Neutrophil (primary cell): Measurements from ENCODE around the gene RAB40C.

Experiments used
- H3K27ac ChIP-seq: fragments of 200-600 bp; sonication (generic); 2 replicates; pipeline ENCODE4 v1.5.1; 2016; ENCODE audit warnings: mild to moderate bottlenecking, moderate library complexity
- H3K27me3 ChIP-seq: fragments of 200-600 bp; sonication (generic); 2 replicates; pipeline ENCODE4 v1.6.0; 2016; ENCODE audit warnings: mild to moderate bottlenecking
- H3K36me3 ChIP-seq: fragments of 200-600 bp; sonication (generic); 2 replicates; pipeline ENCODE4 v1.5.1; 2017
- H3K4me1 ChIP-seq, 2 experiments: fragments of 200-600 bp in 1 of 2; sonication (generic) in 1 of 2; 1 replicate in 1 of 2; 2 replicates in 1 of 2; pipeline versions ENCODE4 v1.5.1 to v1.6.1; 2013 to 2016; ENCODE audit warnings: low read depth in 1 of 2, low read length in 1 of 2, mild to moderate bottlenecking in 1 of 2, moderate library complexity in 1 of 2; ENCODE audit not compliant: control insufficient read depth in 1 of 2, insufficient read depth in 1 of 2
- H3K4me3 ChIP-seq, 2 experiments: fragments of 200-600 bp in 1 of 2; sonication (generic) in 1 of 2; 1 replicate in 1 of 2; 2 replicates in 1 of 2; pipeline ENCODE4 v1.5.1; 2013 to 2016; ENCODE audit warnings: low read depth in 1 of 2, low read length in 1 of 2, mild to moderate bottlenecking in 1 of 2, moderate library complexity in 1 of 2
- H3K9me3 ChIP-seq: fragments of 200-600 bp; sonication (generic); 2 replicates; pipeline ENCODE4 v1.5.1; 2016
- TF ChIP-seq, protein P1 (sequence below): fragments of 200-600 bp; sonication (generic); IDR thresholded peaks from 2 replicates; pipeline ENCODE4 v1.5.1; 2016; ENCODE audit warnings: antibody characterized with exemption

RAB40C gene

DNA sequence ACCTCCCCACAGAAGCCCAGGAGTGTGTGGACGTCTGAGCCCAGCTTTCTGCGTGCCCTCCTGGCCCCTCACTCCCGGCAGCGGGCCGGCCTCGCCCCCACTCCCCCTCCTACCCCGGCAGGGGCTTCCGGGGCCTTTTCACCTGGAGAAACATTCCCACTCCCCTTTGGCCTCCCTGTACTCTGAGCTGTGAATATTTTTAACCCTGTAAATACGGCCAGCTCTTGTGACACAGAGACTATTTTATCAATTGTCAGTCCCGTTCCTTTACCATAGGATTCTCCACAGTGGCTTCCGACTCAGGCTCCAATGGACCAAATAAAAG, 35.6 kb upstream of the RAB40C start:
- H3K9me3 ChIP-seq, result no peaks in the 10 kb centered on the region
- peaks cover 43% of the 10 kb centered on the region for H3K36me3 ChIP-seq
- no peaks in the 10 kb centered on the region for H3K4me1 ChIP-seq
- H3K27me3 ChIP-seq, result peaks cover 23% of the 10 kb centered on the region
- H3K27ac ChIP-seq, result no peak overlapping the region
- H3K4me3 ChIP-seq, result no peak overlapping the region
- TF ChIP-seq, protein P1, sequence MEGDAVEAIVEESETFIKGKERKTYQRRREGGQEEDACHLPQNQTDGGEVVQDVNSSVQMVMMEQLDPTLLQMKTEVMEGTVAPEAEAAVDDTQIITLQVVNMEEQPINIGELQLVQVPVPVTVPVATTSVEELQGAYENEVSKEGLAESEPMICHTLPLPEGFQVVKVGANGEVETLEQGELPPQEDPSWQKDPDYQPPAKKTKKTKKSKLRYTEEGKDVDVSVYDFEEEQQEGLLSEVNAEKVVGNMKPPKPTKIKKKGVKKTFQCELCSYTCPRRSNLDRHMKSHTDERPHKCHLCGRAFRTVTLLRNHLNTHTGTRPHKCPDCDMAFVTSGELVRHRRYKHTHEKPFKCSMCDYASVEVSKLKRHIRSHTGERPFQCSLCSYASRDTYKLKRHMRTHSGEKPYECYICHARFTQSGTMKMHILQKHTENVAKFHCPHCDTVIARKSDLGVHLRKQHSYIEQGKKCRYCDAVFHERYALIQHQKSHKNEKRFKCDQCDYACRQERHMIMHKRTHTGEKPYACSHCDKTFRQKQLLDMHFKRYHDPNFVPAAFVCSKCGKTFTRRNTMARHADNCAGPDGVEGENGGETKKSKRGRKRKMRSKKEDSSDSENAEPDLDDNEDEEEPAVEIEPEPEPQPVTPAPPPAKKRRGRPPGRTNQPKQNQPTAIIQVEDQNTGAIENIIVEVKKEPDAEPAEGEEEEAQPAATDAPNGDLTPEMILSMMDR, result no peak

- peaks cover 39% of the 10 kb centered on the region for H3K36me3 ChIP-seq
- H3K27ac ChIP-seq, result no peak overlapping the region
- H3K4me1 ChIP-seq, result no peaks in the 10 kb centered on the region
- H3K27me3 ChIP-seq, result peaks cover 28% of the 10 kb centered on the region
- H3K4me3 ChIP-seq, result no peak overlapping the region
- no peaks in the 10 kb centered on the region for H3K9me3 ChIP-seq
- TF ChIP-seq, protein P1, result no peak
Measured at GRCh38 chr16:554640-555365, 35.1 kb upstream of the RAB40C start.

- H3K27ac ChIP-seq, result no peak overlapping the region
- H3K27me3 ChIP-seq, result peaks cover 38% of the 10 kb centered on the region
- no peak overlapping the region for H3K4me3 ChIP-seq
- TF ChIP-seq, protein P1, result no peak
- H3K36me3 ChIP-seq, result peaks cover 32% of the 10 kb centered on the region
- no peaks in the 10 kb centered on the region for H3K9me3 ChIP-seq
- no peaks in the 10 kb centered on the region for H3K4me1 ChIP-seq
Measured at GRCh38 chr16:555528-556473, 34.1 kb upstream of the RAB40C start.

- Histone ChIP-seq H3K4me3 (no peak overlapping the region), H3K27me3 (peaks cover 46% of the 10 kb centered on the region), H3K9me3 (no peaks in the 10 kb centered on the region), H3K27ac (no peak overlapping the region), H3K4me1 (no peaks in the 10 kb centered on the region), H3K36me3 (peaks cover 28% of the 10 kb centered on the region)
- TF ChIP-seq, protein P1, result no peak
Measured at GRCh38 chr16:556474-557173, 33.2 kb upstream of the RAB40C start.

GRCh38 chr16:557463-558297, 32.2 kb upstream of the RAB40C start:
- no peak overlapping the region for H3K27ac ChIP-seq
- no peak overlapping the region for H3K4me3 ChIP-seq
- peaks cover 17% of the 10 kb centered on the region for H3K36me3 ChIP-seq
- TF ChIP-seq, protein P1, result no peak
- H3K9me3 ChIP-seq, result no peaks in the 10 kb centered on the region
- no peaks in the 10 kb centered on the region for H3K4me1 ChIP-seq
- peaks cover 57% of the 10 kb centered on the region for H3K27me3 ChIP-seq
